ENCODE results near the gene CNTN5. TPM values are rescaled to one million over a fixed set of nuclear protein-coding genes. Genes with fewer than 3 reads are reported as not detected.

Gene CNTN5
- total and polyA plus RNA-seq, 2 donors = 0.07 to 0.14 TPM

- no peak overlapping the region for H3K27ac ChIP-seq (ENCODE audit: low read depth in 1 of 2, low read length in 1 of 2)
- no peaks in the 10 kb centered on the region for H3K9me3 ChIP-seq (ENCODE audit: control insufficient read depth in 2 of 2, insufficient read depth in 1 of 2, low read length in 1 of 2)
- no peak for DNase-seq (ENCODE audit: low read depth in 6 of 9, low spot score in 9 of 9)
- no peaks in the 10 kb centered on the region for H3K4me1 ChIP-seq (ENCODE audit: control insufficient read depth in 2 of 2, insufficient read depth in 2 of 2, low read length in 2 of 2)
- 74% methylated on average over 5 of the region's 5 CpGs for WGBS
- H3K36me3 ChIP-seq (ENCODE audit: control insufficient read depth in 2 of 2, insufficient read depth in 2 of 2, low read length in 1 of 2) = no peaks in the 10 kb centered on the region
- H3K4me3 ChIP-seq (ENCODE audit: low read length in 2 of 2) = no peak overlapping the region
- no peaks in the 10 kb centered on the region for H3K27me3 ChIP-seq (ENCODE audit: control insufficient read depth in 2 of 2, insufficient read depth in 1 of 2, low read length in 1 of 2)
Observed at GRCh38 chr11:100297516-100297915, 1276.8 kb downstream of the CNTN5 start.

- no peaks in the 10 kb centered on the region for H3K27me3 ChIP-seq (ENCODE audit: control insufficient read depth in 2 of 2, insufficient read depth in 1 of 2, low read length in 1 of 2)
- H3K9me3 ChIP-seq (ENCODE audit: control insufficient read depth in 2 of 2, insufficient read depth in 1 of 2, low read length in 1 of 2) = no peaks in the 10 kb centered on the region
- WGBS = 90% methylated on average over 3 of the region's 3 CpGs
- H3K36me3 ChIP-seq (ENCODE audit: control insufficient read depth in 2 of 2, insufficient read depth in 2 of 2, low read length in 1 of 2) = no peaks in the 10 kb centered on the region
- H3K4me1 ChIP-seq (ENCODE audit: control insufficient read depth in 2 of 2, insufficient read depth in 2 of 2, low read length in 2 of 2) = no peaks in the 10 kb centered on the region
- no peak for DNase-seq (ENCODE audit: low read depth in 6 of 9, low spot score in 9 of 9)
- no peak overlapping the region for H3K4me3 ChIP-seq (ENCODE audit: low read length in 2 of 2)
- H3K27ac ChIP-seq (ENCODE audit: low read depth in 1 of 2, low read length in 1 of 2) = no peak overlapping the region
Observed at GRCh38 chr11:100302824-100303223, 1282.1 kb downstream of the CNTN5 start.

- Histone ChIP-seq H3K27ac (ENCODE audit: low read depth in 1 of 2, low read length in 1 of 2) (no peak overlapping the region), H3K4me1 (ENCODE audit: control insufficient read depth in 2 of 2, insufficient read depth in 2 of 2, low read length in 2 of 2) (no peaks in the 10 kb centered on the region), H3K4me3 (ENCODE audit: low read length in 2 of 2) (no peak overlapping the region), H3K36me3 (ENCODE audit: control insufficient read depth in 2 of 2, insufficient read depth in 2 of 2, low read length in 1 of 2) (no peaks in the 10 kb centered on the region), H3K9me3 (ENCODE audit: control insufficient read depth in 2 of 2, insufficient read depth in 1 of 2, low read length in 1 of 2) (no peaks in the 10 kb centered on the region), H3K27me3 (ENCODE audit: control insufficient read depth in 2 of 2, insufficient read depth in 1 of 2, low read length in 1 of 2) (no peaks in the 10 kb centered on the region)
- 92% methylated on average over 3 of the region's 3 CpGs for WGBS
- DNase-seq (ENCODE audit: low read depth in 6 of 9, low spot score in 9 of 9) = no peak
Observed at GRCh38 chr11:100303897-100304296, 1283.1 kb downstream of the CNTN5 start.

DNA sequence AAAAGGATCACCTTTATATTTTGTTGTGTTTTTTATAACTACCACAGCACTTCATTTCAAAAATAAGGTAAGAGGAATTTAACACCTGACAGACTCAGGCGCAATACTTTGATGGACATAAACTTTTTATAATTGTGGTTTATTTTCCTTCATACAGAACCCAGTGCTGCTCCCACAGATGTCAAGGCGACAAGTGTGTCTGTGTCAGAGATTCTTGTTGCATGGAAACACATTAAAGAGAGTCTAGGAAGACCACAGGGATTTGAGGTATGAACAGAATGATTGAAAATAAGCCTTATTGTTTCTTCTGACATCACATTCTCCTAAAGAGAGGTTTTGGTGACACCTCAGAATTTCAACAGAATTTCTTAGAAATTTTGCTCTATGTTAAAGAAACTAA, 1287.5 kb downstream of the CNTN5 start:
- H3K36me3 ChIP-seq (ENCODE audit: control insufficient read depth in 2 of 2, insufficient read depth in 2 of 2, low read length in 1 of 2) = no peaks in the 10 kb centered on the region

DNA sequence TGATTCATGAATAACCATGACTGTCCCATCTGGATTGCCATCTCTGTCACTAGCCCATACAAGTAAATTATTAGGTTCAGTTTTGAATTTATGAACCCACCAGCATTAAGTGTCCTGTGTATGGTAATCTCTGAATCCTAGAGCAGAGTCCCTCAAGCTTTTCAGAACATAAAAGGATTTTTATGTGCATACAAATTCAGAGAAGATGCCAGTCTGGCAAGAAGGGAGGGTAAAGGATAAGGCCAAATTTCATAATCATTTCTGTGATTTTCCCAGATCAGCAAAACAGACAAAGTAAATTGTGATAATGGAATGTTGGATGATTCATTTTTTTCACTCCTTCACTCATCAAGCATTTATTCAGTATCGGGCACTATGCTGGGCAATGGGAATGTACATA, 1295.2 kb downstream of the CNTN5 start:
- WGBS = 98% methylated on average over 1 of the region's 1 CpG
- H3K27ac ChIP-seq (ENCODE audit: low read depth in 1 of 2, low read length in 1 of 2) = no peak overlapping the region
- no peaks in the 10 kb centered on the region for H3K9me3 ChIP-seq (ENCODE audit: control insufficient read depth in 2 of 2, insufficient read depth in 1 of 2, low read length in 1 of 2)
- no peaks in the 10 kb centered on the region for H3K27me3 ChIP-seq (ENCODE audit: control insufficient read depth in 2 of 2, insufficient read depth in 1 of 2, low read length in 1 of 2)
- no peaks in the 10 kb centered on the region for H3K36me3 ChIP-seq (ENCODE audit: control insufficient read depth in 2 of 2, insufficient read depth in 2 of 2, low read length in 1 of 2)
- H3K4me3 ChIP-seq (ENCODE audit: low read length in 2 of 2) = no peak overlapping the region
- no peaks in the 10 kb centered on the region for H3K4me1 ChIP-seq (ENCODE audit: control insufficient read depth in 2 of 2, insufficient read depth in 2 of 2, low read length in 2 of 2)
- no peak for DNase-seq (ENCODE audit: low read depth in 6 of 9, low spot score in 9 of 9)

More for the DNA sequence above, 1287.5 kb downstream of the CNTN5 start:
- WGBS = 94% methylated on average over 2 of the region's 2 CpGs
- no peak overlapping the region for H3K27ac ChIP-seq (ENCODE audit: low read depth in 1 of 2, low read length in 1 of 2)
- no peak for DNase-seq (ENCODE audit: low read depth in 6 of 9, low spot score in 9 of 9)
- no peaks in the 10 kb centered on the region for H3K27me3 ChIP-seq (ENCODE audit: control insufficient read depth in 2 of 2, insufficient read depth in 1 of 2, low read length in 1 of 2)
- H3K9me3 ChIP-seq (ENCODE audit: control insufficient read depth in 2 of 2, insufficient read depth in 1 of 2, low read length in 1 of 2) = no peaks in the 10 kb centered on the region
- no peaks in the 10 kb centered on the region for H3K4me1 ChIP-seq (ENCODE audit: control insufficient read depth in 2 of 2, insufficient read depth in 2 of 2, low read length in 2 of 2)
- H3K4me3 ChIP-seq (ENCODE audit: low read length in 2 of 2) = no peak overlapping the region

- Histone ChIP-seq H3K36me3 (ENCODE audit: control insufficient read depth in 2 of 2, insufficient read depth in 2 of 2, low read length in 1 of 2) (no peaks in the 10 kb centered on the region), H3K27me3 (ENCODE audit: control insufficient read depth in 2 of 2, insufficient read depth in 1 of 2, low read length in 1 of 2) (no peaks in the 10 kb centered on the region), H3K4me3 (ENCODE audit: low read length in 2 of 2) (no peak overlapping the region), H3K4me1 (ENCODE audit: control insufficient read depth in 2 of 2, insufficient read depth in 2 of 2, low read length in 2 of 2) (no peaks in the 10 kb centered on the region), H3K9me3 (ENCODE audit: control insufficient read depth in 2 of 2, insufficient read depth in 1 of 2, low read length in 1 of 2) (no peaks in the 10 kb centered on the region), H3K27ac (ENCODE audit: low read depth in 1 of 2, low read length in 1 of 2) (no peak overlapping the region)
- WGBS = 53% methylated on average over 3 of the region's 3 CpGs
- DNase-seq (ENCODE audit: low read depth in 6 of 9, low spot score in 9 of 9) = no peak
Observed at GRCh38 chr11:100316952-100317351, 1296.2 kb downstream of the CNTN5 start.

GRCh38 chr11:100319691-100320090, 1298.9 kb downstream of the CNTN5 start:
- Histone ChIP-seq H3K36me3 (ENCODE audit: control insufficient read depth in 2 of 2, insufficient read depth in 2 of 2, low read length in 1 of 2) (no peaks in the 10 kb centered on the region), H3K27me3 (ENCODE audit: control insufficient read depth in 2 of 2, insufficient read depth in 1 of 2, low read length in 1 of 2) (no peaks in the 10 kb centered on the region), H3K27ac (ENCODE audit: low read depth in 1 of 2, low read length in 1 of 2) (no peak overlapping the region), H3K4me1 (ENCODE audit: control insufficient read depth in 2 of 2, insufficient read depth in 2 of 2, low read length in 2 of 2) (no peaks in the 10 kb centered on the region), H3K9me3 (ENCODE audit: control insufficient read depth in 2 of 2, insufficient read depth in 1 of 2, low read length in 1 of 2) (no peaks in the 10 kb centered on the region), H3K4me3 (ENCODE audit: low read length in 2 of 2) (no peak overlapping the region)
- DNase-seq (ENCODE audit: low read depth in 6 of 9, low spot score in 9 of 9) = no peak
- WGBS = 62% methylated on average over 3 of the region's 3 CpGs

DNA sequence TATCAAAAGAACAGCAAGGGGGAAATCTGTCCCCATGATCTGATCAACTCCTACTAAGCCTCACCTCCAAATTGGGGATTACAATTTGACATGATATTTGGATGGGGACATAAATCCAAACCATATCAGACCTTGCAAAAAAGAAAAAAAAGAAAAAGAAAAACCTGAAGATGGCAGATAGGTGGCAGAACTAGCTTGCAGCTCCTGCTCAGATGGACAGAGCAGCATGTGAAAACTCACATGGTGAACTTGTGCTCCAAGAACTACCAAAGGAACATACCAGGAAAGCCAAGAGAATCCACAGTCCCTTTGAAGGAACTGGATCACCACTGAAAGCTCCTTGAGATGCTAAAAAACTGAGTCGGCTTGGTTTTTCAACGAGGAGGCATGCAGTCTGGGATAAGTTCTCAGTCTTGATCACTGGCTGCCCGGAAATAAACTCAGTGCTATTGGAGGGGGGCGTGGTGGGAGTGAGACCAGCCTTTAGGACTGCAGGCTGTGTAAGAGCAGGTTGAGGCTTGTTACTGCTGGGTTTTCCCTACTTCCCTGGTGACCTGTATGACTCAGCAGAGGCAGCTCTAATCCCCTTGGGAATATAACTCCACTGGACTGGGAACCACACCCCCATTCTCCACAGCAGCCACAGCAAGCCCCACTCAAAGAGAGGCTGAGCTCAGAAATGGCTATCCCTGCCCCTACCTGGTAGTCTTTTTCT, 1308.0 kb downstream of the CNTN5 start:
- Histone ChIP-seq H3K27ac (ENCODE audit: low read depth in 1 of 2, low read length in 1 of 2) (no peak overlapping the region), H3K4me3 (ENCODE audit: low read length in 2 of 2) (no peak overlapping the region), H3K4me1 (ENCODE audit: control insufficient read depth in 2 of 2, insufficient read depth in 2 of 2, low read length in 2 of 2) (no peaks in the 10 kb centered on the region), H3K27me3 (ENCODE audit: control insufficient read depth in 2 of 2, insufficient read depth in 1 of 2, low read length in 1 of 2) (no peaks in the 10 kb centered on the region), H3K9me3 (ENCODE audit: control insufficient read depth in 2 of 2, insufficient read depth in 1 of 2, low read length in 1 of 2) (no peaks in the 10 kb centered on the region), H3K36me3 (ENCODE audit: control insufficient read depth in 2 of 2, insufficient read depth in 2 of 2, low read length in 1 of 2) (no peaks in the 10 kb centered on the region)
- DNase-seq (ENCODE audit: low read depth in 6 of 9, low spot score in 9 of 9) = no peak
- WGBS = 91% methylated on average over 4 of the region's 4 CpGs

- Histone ChIP-seq H3K4me3 (ENCODE audit: low read length in 2 of 2) (no peak overlapping the region), H3K36me3 (ENCODE audit: control insufficient read depth in 2 of 2, insufficient read depth in 2 of 2, low read length in 1 of 2) (no peaks in the 10 kb centered on the region), H3K27ac (ENCODE audit: low read depth in 1 of 2, low read length in 1 of 2) (no peak overlapping the region), H3K9me3 (ENCODE audit: control insufficient read depth in 2 of 2, insufficient read depth in 1 of 2, low read length in 1 of 2) (no peaks in the 10 kb centered on the region), H3K4me1 (ENCODE audit: control insufficient read depth in 2 of 2, insufficient read depth in 2 of 2, low read length in 2 of 2) (no peaks in the 10 kb centered on the region), H3K27me3 (ENCODE audit: control insufficient read depth in 2 of 2, insufficient read depth in 1 of 2, low read length in 1 of 2) (no peaks in the 10 kb centered on the region)
- no peak for DNase-seq (ENCODE audit: low read depth in 6 of 9, low spot score in 9 of 9)
Observed at GRCh38 chr11:100329352-100329751, 1308.6 kb downstream of the CNTN5 start.

All from thymus (tissue), 11 donors.